ENCODE measurements around the gene ZRANB3.

DNA sequence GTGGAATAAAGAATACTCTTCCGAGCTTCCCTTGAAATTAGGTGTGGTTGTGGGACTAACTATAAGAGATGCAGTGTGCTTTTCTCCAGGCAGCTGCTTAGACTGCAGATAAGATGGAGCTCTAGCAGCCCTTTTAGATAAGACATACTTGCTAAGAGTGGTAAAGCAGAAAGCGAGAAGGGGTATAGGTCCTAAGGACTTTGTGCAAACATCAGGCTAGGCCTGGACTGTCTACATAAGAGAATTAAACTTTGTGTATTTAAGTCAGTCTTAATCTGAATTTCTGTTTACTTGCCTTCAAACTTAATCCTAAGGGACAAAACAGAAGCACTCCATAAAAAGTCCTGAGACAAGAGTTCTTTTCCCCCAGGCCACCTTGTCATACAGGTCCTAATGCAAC lies 260.0 kb downstream of the ZRANB3 start:
- TF ChIP-seq, protein P1, sequence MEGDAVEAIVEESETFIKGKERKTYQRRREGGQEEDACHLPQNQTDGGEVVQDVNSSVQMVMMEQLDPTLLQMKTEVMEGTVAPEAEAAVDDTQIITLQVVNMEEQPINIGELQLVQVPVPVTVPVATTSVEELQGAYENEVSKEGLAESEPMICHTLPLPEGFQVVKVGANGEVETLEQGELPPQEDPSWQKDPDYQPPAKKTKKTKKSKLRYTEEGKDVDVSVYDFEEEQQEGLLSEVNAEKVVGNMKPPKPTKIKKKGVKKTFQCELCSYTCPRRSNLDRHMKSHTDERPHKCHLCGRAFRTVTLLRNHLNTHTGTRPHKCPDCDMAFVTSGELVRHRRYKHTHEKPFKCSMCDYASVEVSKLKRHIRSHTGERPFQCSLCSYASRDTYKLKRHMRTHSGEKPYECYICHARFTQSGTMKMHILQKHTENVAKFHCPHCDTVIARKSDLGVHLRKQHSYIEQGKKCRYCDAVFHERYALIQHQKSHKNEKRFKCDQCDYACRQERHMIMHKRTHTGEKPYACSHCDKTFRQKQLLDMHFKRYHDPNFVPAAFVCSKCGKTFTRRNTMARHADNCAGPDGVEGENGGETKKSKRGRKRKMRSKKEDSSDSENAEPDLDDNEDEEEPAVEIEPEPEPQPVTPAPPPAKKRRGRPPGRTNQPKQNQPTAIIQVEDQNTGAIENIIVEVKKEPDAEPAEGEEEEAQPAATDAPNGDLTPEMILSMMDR (IDR thresholded peaks at IDR 0.05), result no peak
- no peak for TF ChIP-seq POLR2A (IDR thresholded peaks at IDR 0.05)
- no peak for TF ChIP-seq EP300 (IDR thresholded peaks at IDR 0.05)

Data from ovary (tissue), 3 donors.